Heart left ventricle (tissue), 13 donors: ENCODE results near the gene DAO.

Experiments
- CTCF ChIP-seq, 12 donors: fragments of 200-600 bp; sonication (generic) in 4 of 12; IDR thresholded peaks; one replicate each; pipeline versions ENCODE4 v1.5.0 to v1.8.0; 2018 to 2022; ENCODE audit warnings: antibody characterized with exemption in 12 of 12, mild to moderate bottlenecking in 5 of 12
- POLR2A ChIP-seq, 2 donors: fragments of 450-650 bp; IDR thresholded peaks; one replicate each; pipeline ENCODE4 v1.6.1; 2017; ENCODE audit warnings: antibody characterized with exemption in 2 of 2, mild to moderate bottlenecking in 2 of 2, moderate library complexity in 2 of 2
- donor health status: ischemic (EF 13 %, LVEDD 7.1; RV severe dilation, severe dysfunction).
- donor health status: DM: no; HTN: yes; CAD: no.
- donor health status: DM: no; HTN: no; CAD: no.
- donor health status: ischemic (EF 25% LVEDD 6.9; RV normal size, moderate dysfunction).
- donor health status: ischemic (EF 25% LVEDD 5.7; RV mildly dilated, moderate dysfunction).
- donor health status: ischemic (EF 35%, LVEDD 5.7; RV mildly dilated, moderate dysfunction).
- donor health status: nonischemic (EF 11% LVEDD 7.7; RV severe dilation, severe dysfunction).
- donor health status: DM: yes; HTN: yes; CAD: no.
- donor health status: PGD.
- donor health status: ischemic (EF 29% LVEDD 5.4; RV normal size, mild dysfunction).
- donor health status: nonischemic (EF 23%, LVEDD 6.1; RV moderate dilation, normal function).

GRCh38 chr12:108940138-108940537 is 60.2 kb downstream of the DAO start:
- TF ChIP-seq CTCF (IDR thresholded peaks at IDR 0.05) = no peak
- TF ChIP-seq POLR2A (IDR thresholded peaks at IDR 0.05) = no peak
